Fibroblast of pulmonary artery (primary cell): ENCODE results near the gene CAMK2D.

Experiments used
- DNase-seq: peaks from one replicate; pipeline ENCODE4 v3.0.0-alpha.2; 2010; ENCODE audit warnings: low read depth
- H3K4me3 ChIP-seq: replicated peaks from 2 replicates; pipeline ENCODE4 v1.5.1; 2011; ENCODE audit warnings: low read depth, mild to moderate bottlenecking, control low read depth, low read length, moderate library complexity
- TF ChIP-seq, protein P1 (sequence below): IDR thresholded peaks from 2 replicates; pipeline ENCODE4 v1.5.1; 2011; ENCODE audit warnings: mild to moderate bottlenecking, control low read depth, low read length, inconsistent platforms; ENCODE audit errors: missing control alignments

The CAMK2D gene

DNA sequence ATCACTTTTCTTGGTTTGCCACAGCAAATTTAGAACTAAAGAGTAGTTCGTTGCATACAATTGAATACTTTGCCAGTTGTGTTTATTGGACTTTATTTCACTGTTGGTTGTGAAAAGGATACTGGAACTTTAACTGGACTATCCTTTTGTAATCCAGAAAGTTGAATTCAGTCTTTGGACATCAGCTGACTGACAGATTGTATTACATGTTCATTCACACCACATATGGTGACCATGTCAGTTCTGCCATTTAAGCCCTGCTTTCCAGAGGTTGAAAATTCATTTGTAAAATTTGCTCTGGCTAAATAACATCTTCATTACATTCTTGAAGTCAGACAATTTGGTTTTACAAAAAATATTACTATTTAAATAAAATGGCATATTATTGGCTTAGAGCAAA is 251.7 kb downstream of the CAMK2D start:
- DNase-seq: no peak
- TF ChIP-seq, protein P1, sequence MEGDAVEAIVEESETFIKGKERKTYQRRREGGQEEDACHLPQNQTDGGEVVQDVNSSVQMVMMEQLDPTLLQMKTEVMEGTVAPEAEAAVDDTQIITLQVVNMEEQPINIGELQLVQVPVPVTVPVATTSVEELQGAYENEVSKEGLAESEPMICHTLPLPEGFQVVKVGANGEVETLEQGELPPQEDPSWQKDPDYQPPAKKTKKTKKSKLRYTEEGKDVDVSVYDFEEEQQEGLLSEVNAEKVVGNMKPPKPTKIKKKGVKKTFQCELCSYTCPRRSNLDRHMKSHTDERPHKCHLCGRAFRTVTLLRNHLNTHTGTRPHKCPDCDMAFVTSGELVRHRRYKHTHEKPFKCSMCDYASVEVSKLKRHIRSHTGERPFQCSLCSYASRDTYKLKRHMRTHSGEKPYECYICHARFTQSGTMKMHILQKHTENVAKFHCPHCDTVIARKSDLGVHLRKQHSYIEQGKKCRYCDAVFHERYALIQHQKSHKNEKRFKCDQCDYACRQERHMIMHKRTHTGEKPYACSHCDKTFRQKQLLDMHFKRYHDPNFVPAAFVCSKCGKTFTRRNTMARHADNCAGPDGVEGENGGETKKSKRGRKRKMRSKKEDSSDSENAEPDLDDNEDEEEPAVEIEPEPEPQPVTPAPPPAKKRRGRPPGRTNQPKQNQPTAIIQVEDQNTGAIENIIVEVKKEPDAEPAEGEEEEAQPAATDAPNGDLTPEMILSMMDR: no peak
- no peak overlapping the region for H3K4me3 ChIP-seq

DNA sequence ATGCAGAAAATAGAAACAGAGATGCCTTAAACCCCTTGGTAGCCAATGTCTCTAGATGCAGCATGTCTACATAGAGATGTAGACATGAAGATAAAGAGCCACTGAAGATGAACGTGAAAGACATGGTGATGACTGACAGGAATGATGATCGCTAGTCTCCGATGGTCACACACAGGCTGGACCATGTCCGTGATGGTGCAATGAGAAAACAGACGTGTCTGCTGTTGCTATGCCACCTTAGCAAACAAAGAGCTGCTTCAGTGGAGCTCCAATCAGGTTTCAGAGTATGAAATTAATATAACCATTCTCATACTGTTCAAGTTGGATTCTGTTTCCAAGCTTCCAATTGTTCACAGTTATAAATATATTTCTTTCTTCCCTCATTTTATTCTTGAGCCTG is 256.5 kb downstream of the CAMK2D start:
- TF ChIP-seq, protein P1: no peak
- H3K4me3 ChIP-seq: no peak overlapping the region
- no peak for DNase-seq

- no peak overlapping the region for H3K4me3 ChIP-seq
- DNase-seq: peak; percentile 9
- TF ChIP-seq, protein P1: no peak
These were observed 257.1 kb downstream of the CAMK2D start for GRCh38 chr4:113504422-113504821.

DNA sequence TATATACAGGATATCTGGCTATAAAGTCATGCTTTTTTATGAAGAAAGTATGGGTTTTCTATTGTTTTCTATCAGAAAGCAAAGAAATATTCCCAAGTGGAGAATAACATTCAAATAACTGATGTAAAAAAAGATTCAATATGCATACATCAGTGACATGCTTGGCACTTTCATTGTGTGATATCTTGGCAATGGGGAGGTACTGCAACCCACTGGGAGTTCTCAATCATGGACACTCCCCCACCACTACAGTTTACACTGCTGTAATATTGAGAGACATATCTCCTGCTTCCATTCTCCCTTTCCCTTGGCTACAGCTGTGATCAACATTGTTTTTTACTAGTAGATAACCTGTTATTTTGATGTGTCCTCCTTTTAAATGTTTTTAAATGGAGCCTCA is 257.8 kb downstream of the CAMK2D start:
- H3K4me3 ChIP-seq: no peak overlapping the region
- DNase-seq: no peak
- TF ChIP-seq, protein P1: no peak

- TF ChIP-seq, protein P1: no peak
These were observed 258.6 kb downstream of the CAMK2D start for GRCh38 chr4:113502906-113503305.

GRCh38 chr4:113502476-113502875 is 259.1 kb downstream of the CAMK2D start:
- TF ChIP-seq, protein P1: no peak
- peak; percentile 27 for DNase-seq

More at GRCh38 chr4:113502906-113503305, 258.6 kb downstream of the CAMK2D start:
- no peak for DNase-seq
- H3K4me3 ChIP-seq: no peak overlapping the region

DNA sequence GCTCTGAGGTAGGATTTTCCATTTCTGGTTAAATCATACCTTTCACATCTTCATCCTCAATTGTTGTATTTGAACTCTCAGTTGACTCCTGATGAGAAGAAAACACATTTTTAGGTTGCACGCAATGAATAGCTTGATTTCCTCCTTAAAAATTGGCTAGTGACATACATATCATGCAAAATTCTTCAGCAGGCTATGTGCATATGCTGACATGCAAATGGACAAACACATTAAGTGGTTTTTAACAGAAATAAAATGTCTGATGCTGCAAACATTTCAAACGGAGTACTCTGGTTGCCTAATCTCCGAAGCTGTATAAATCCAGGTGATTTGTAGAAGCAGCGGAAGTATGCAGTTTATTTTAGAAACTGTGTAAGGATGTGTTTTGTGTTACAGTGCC is 261.1 kb downstream of the CAMK2D start:
- H3K4me3 ChIP-seq: no peak overlapping the region
- no peak for DNase-seq
- TF ChIP-seq, protein P1: no peak

More at GRCh38 chr4:113502476-113502875, 259.1 kb downstream of the CAMK2D start:
- no peak overlapping the region for H3K4me3 ChIP-seq
